ENCODE data around the gene OSM. TPM values are rescaled to one million over a fixed set of nuclear protein-coding genes. Genes with fewer than 3 reads are reported as not detected.

OSM gene
- polyA plus RNA-seq, 2 of the 4 experiments (the other 2 are of a cell fraction): not detected

DNA sequence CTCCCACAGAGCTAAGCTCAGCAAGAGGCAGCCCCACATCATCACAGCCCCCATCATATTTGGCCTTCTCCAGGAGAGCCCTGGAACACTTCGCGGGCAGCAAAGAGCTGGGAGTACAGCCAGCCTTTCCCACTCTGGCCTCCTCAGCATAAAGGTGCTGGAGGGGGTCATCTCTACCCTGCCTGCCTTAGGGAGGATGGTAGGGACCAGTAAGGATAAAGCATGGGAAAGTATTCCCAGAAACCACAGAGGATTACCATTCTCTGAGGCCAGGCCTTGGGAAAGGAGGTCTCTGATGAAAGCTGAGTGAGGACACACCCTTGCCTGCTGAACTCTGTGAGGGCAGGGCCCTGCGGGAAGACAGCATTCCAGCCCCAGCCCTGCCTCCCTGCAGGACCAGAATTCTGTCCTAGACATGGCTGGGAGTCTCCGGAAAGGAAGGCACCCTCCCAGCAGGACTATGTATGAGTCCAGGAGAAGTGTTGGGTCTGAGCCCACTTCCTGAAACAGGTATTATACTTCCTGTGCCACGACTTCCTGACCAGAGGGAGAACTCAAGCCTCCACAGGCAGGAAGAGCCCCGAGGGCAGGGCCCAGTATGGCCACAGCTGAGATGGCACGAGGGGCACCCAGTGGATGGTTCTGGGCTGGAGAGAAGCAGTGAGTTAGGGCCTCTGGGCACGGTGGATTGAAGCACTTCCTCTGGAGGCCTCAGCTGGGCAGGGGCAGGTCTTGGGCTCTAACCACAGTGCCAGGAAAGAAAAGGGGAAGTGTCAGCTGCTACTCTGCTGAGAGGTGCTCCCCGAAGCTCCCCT is 35.6 kb upstream of the OSM start:
- TF ChIP-seq HMGXB4 (CRISPR knock-in tag; IDR thresholded peaks at IDR 0.05; ENCODE audit: borderline replicate concordance) (no peak), ESRRA (IDR thresholded peaks at IDR 0.05; ENCODE audit: borderline replicate concordance, low read length) (no peak)
- ATAC-seq: peak in 1 of 2 experiments; percentile 21; a peak in 1 of 6 replicates
- no peak for FAIRE-seq
- no peaks in the 10 kb centered on the region for H3K9me3 ChIP-seq
- no peak overlapping the region for H3K4me2 ChIP-seq
- peaks cover 9% of the 10 kb centered on the region for H3K4me1 ChIP-seq
- no peak for DNase-seq (ENCODE audit: low read depth in 1 of 2, low spot score in 1 of 2)
- 71% methylated on average over 6 of the region's 9 CpGs for WGBS (ENCODE audit: missing lambda C conversion rate)
- H3K4me3 ChIP-seq: no peak overlapping the region
- H3K27ac ChIP-seq: peak overlapping the region in 1 of 2 experiments; percentile 2; a peak in 2 of 6 replicates
- ChIA-PET POLR2A (no interaction called here), CTCF (interaction anchor here (1.2 to 4.1 kb wide), 4 partner anchors 10 to 194 kb away, joined by 3 to 17 read pairs (median 11); partner anchors contain the start of gene RNF215)

DNA sequence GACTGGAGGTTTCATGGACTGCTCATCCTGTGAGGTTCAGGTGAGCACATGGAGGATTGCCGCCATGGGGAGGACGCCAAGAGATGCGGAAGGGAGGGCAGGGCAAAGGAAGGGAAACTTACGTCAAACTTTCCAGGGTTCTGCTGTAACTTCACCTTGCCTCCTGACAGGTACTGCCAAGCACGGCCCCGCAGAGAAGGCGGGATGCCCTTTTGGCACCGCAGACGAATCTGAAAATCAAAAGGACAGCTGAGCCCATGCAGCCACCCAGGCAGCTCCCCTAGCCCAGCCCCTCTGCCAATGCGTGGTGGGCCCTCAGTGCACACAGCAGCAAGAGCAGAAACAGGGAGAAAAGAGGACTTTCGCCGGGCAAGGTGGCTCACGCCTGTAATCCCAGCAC is 32.7 kb upstream of the OSM start:
- no peak for FAIRE-seq
- WGBS (ENCODE audit: missing lambda C conversion rate): 89% methylated on average over 13 of the region's 13 CpGs
- Histone ChIP-seq H3K4me3 (no peak overlapping the region), H3K27ac (no peak overlapping the region), H3K9me3 (no peaks in the 10 kb centered on the region), H3K4me1 (no peaks in the 10 kb centered on the region; the same call in 2 of the 3 replicates), H3K4me2 (no peak overlapping the region)
- DNase-seq (ENCODE audit: low read depth in 1 of 2, low spot score in 1 of 2): no peak
- no peak for ATAC-seq
- POLR2A ChIA-PET: no interaction called here
- CTCF ChIA-PET: interaction anchor here (1.8 kb wide), 1 partner anchor 38 kb away, joined by 3 read pairs; no protein-coding TSS in a partner anchor
- no peak for TF ChIP-seq KDM5A (IDR thresholded peaks at IDR 0.05)
- no peak for TF ChIP-seq SREBF2 (IDR thresholded peaks at IDR 0.05)
- no peak for TF ChIP-seq HOXB13 (CRISPR knock-in tag; IDR thresholded peaks at IDR 0.05; ENCODE audit: low read depth)
- TF ChIP-seq POLR2AphosphoS2 (conservative IDR thresholded peaks at IDR 0.05; ENCODE audit: low read length): no peak
- TF ChIP-seq JUN (IDR thresholded peaks at IDR 0.05): no peak
- no peak for TF ChIP-seq EHMT2 (IDR thresholded peaks at IDR 0.05; ENCODE audit: low read depth)
- no peak for TF ChIP-seq MYC (IDR thresholded peaks at IDR 0.05; ENCODE audit: borderline replicate concordance, low read length)
- TF ChIP-seq CEBPB (IDR thresholded peaks at IDR 0.05): no peak
- TF ChIP-seq EP300 (IDR thresholded peaks at IDR 0.05): no peak

DNA sequence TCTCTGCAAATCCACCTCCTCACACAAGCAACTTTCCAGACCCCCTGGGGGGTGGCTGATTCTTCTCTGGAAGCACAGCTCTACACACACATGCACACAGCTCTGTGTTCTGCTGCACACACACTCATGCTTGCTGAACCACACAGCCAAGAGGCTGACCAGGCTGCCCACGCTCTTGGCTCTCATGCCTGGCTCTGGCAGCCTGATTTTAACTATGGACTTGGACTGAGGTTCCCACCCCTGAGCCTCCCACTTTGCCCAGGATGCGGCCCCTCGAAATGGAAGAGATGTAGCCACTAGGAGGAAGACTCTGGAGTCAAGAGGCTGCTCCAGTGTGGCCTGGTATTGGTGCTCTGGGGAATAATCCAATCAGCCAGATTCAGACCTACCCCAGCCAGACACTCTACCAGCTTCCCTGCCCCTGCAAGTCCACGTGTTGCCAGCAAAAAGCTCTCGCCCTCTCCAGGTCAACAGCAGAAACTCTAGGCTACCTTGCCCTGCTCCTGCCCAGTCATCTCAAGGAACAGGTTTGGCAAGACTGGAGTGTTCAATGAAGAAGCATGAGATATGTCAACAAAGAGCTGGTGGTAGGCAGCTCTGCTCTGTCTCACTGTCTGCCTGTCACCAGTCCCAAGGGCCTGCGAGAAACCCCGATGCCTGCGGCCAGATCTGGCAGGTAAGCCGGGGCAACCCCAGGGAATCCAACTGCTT is 31.5 kb upstream of the OSM start:
- ATAC-seq (no peak; a peak in 1 of 6 replicates), FAIRE-seq (no peak), DNase-seq (ENCODE audit: low read depth in 1 of 2, low spot score in 1 of 2) (no peak)
- no peaks in the 10 kb centered on the region; the same call in 2 of the 3 replicates for H3K4me1 ChIP-seq
- ChIA-PET CTCF (interaction anchor here (3.5 kb wide), 1 partner anchor 10 kb away, joined by 12 read pairs; no protein-coding TSS in a partner anchor), POLR2A (no interaction called here)
- WGBS (ENCODE audit: missing lambda C conversion rate): 90% methylated on average over 5 of the region's 9 CpGs
- no peak overlapping the region for H3K4me3 ChIP-seq
- H3K4me2 ChIP-seq: no peak overlapping the region
- TF ChIP-seq, protein P1, sequence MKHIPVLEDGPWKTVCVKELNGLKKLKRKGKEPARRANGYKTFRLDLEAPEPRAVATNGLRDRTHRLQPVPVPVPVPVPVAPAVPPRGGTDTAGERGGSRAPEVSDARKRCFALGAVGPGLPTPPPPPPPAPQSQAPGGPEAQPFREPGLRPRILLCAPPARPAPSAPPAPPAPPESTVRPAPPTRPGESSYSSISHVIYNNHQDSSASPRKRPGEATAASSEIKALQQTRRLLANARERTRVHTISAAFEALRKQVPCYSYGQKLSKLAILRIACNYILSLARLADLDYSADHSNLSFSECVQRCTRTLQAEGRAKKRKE (CRISPR knock-in tag; IDR thresholded peaks at IDR 0.05; ENCODE audit: low read depth): no peak
- no peak for TF ChIP-seq MAX (IDR thresholded peaks at IDR 0.05)
- TF ChIP-seq EHMT2 (IDR thresholded peaks at IDR 0.05; ENCODE audit: low read depth): no peak
- TF ChIP-seq HOXA7 (CRISPR knock-in tag; IDR thresholded peaks at IDR 0.05): no peak
- TF ChIP-seq JUN (IDR thresholded peaks at IDR 0.05): no peak
- no peak for TF ChIP-seq RAD21 (conservative IDR thresholded peaks at IDR 0.05 in 1 of 2, IDR thresholded peaks at IDR 0.05 in 1 of 2)
- TF ChIP-seq, protein P2, sequence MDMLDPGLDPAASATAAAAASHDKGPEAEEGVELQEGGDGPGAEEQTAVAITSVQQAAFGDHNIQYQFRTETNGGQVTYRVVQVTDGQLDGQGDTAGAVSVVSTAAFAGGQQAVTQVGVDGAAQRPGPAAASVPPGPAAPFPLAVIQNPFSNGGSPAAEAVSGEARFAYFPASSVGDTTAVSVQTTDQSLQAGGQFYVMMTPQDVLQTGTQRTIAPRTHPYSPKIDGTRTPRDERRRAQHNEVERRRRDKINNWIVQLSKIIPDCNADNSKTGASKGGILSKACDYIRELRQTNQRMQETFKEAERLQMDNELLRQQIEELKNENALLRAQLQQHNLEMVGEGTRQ (IDR thresholded peaks at IDR 0.05): no peak
- no peak overlapping the region for H3K27ac ChIP-seq
- H3K9me3 ChIP-seq: no peaks in the 10 kb centered on the region

Measured in A549 (cell line).